ENCODE measurements around the gene MEX3D. TPM values are rescaled to one million over a fixed set of nuclear protein-coding genes. Genes with fewer than 3 reads are reported as not detected.

Gene MEX3D
- total RNA-seq, 1 donor, result 2.1 TPM

Other genes with a start within 250 kb of the MEX3D start
- 21.1 TPM for gene NDUFS7, start 184.4 kb downstream of the MEX3D start, total RNA-seq
- gene GAMT, start 166.8 kb downstream of the MEX3D start, total RNA-seq, result 6.7 TPM
- gene DAZAP1, start 160.7 kb downstream of the MEX3D start, total RNA-seq, result 63.0 TPM
- gene RPS15, start 129.9 kb downstream of the MEX3D start, total RNA-seq, result 1,183 TPM
- gene APC2, start 118.2 kb downstream of the MEX3D start, total RNA-seq, result 0.10 TPM
- 11.4 TPM for gene C19orf25, start 89.1 kb downstream of the MEX3D start, total RNA-seq
- gene PCSK4, start 78.0 kb downstream of the MEX3D start, total RNA-seq, result 1.2 TPM
- 2.1 TPM for gene REEP6, start 77.1 kb downstream of the MEX3D start, total RNA-seq
- gene ADAMTSL5, start 55.3 kb downstream of the MEX3D start, total RNA-seq, result 0.84 TPM
- not detected for gene PLK5, start 44.2 kb downstream of the MEX3D start, total RNA-seq
- 25.1 TPM for gene MBD3, start 24.5 kb upstream of the MEX3D start, total RNA-seq
- 31.6 TPM for gene UQCR11, start 37.1 kb upstream of the MEX3D start, total RNA-seq
- gene TCF3, start 84.3 kb upstream of the MEX3D start, total RNA-seq, result 37.4 TPM
- gene ONECUT3, start 185.2 kb upstream of the MEX3D start, total RNA-seq, result not detected
- 0.73 TPM for gene ATP8B3, start 244.0 kb upstream of the MEX3D start, total RNA-seq